Neural progenitor cell (in vitro differentiated cells): ENCODE data around the gene CAMK1. TPM values are rescaled to one million over a fixed set of nuclear protein-coding genes. Genes with fewer than 3 reads are reported as not detected.

Experiments used
- DNase-seq: peaks from one replicate; pipeline ENCODE4 v3.0.0-alpha.2; 2016; ENCODE audit warnings: low spot score
- H2AFZ ChIP-seq: fragments of 200-600 bp; sonication (generic); replicated peaks from 2 replicates; pipeline ENCODE4 v1.6.1; 2016; ENCODE audit warnings: antibody characterized with exemption
- H3F3A ChIP-seq: fragments of 200-600 bp; sonication (generic); 2 replicates; pipeline ENCODE4 v1.6.1; 2016; ENCODE audit warnings: antibody characterized with exemption, low read depth
- H3K27ac ChIP-seq: fragments of 200-600 bp; sonication (generic); 2 replicates; pipeline ENCODE4 v1.5.1; 2016; ENCODE audit warnings: mild to moderate bottlenecking
- H3K27me3 ChIP-seq: fragments of 200-600 bp; sonication (generic); 2 replicates; pipeline ENCODE4 v1.6.1; 2016; ENCODE audit warnings: mild to moderate bottlenecking, moderate library complexity
- H3K36me3 ChIP-seq: fragments of 200-600 bp; sonication (generic); 2 replicates; pipeline ENCODE4 v1.5.1; 2016
- H3K4me1 ChIP-seq: fragments of 200-600 bp; sonication (generic); 2 replicates; pipeline ENCODE4 v1.6.1; 2016; ENCODE audit warnings: mixed run types
- H3K4me2 ChIP-seq: fragments of 200-600 bp; sonication (generic); 2 replicates; pipeline ENCODE4 v1.6.1; 2016
- H3K4me3 ChIP-seq: fragments of 200-600 bp; sonication (generic); 2 replicates; pipeline ENCODE4 v1.5.1; 2016
- H3K79me2 ChIP-seq: fragments of 200-600 bp; sonication (generic); 2 replicates; pipeline ENCODE4 v1.6.1; 2016; ENCODE audit warnings: low read depth
- H3K9ac ChIP-seq: fragments of 200-600 bp; sonication (generic); 2 replicates; pipeline ENCODE4 v1.6.1; 2016
- H3K9me3 ChIP-seq: fragments of 200-600 bp; sonication (generic); 2 replicates; pipeline ENCODE4 v1.5.1; 2016; ENCODE audit warnings: low read depth
- H4K20me1 ChIP-seq: fragments of 200-600 bp; sonication (generic); 2 replicates; pipeline ENCODE4 v1.6.1; 2016; ENCODE audit warnings: low read depth
- H3K27ac Mint-ChIP-seq: 3 replicates; pipeline ENCODE4 v1.8.0; 2021; ENCODE audit warnings: mixed read lengths
- H3K27me3 Mint-ChIP-seq: 2 replicates; pipeline ENCODE4 v1.8.0; 2022; ENCODE audit warnings: low read depth, mild to moderate bottlenecking, inconsistent platforms, moderate library complexity, mixed read lengths; ENCODE audit not compliant: insufficient read depth
- H3K36me3 Mint-ChIP-seq: 3 replicates; pipeline ENCODE4 v1.8.0; 2021; ENCODE audit warnings: mixed read lengths
- H3K4me1 Mint-ChIP-seq: 3 replicates; pipeline ENCODE4 v1.8.0; 2021; ENCODE audit warnings: mixed read lengths
- H3K4me3 Mint-ChIP-seq: 3 replicates; pipeline ENCODE4 v1.8.0; 2021; ENCODE audit warnings: mild to moderate bottlenecking, moderate library complexity, mixed read lengths
- H3K9me3 Mint-ChIP-seq: 3 replicates; pipeline ENCODE4 v1.8.0; 2020; ENCODE audit warnings: mixed read lengths
- EZH2 ChIP-seq: fragments of 200-600 bp; sonication (generic); IDR thresholded peaks from 2 replicates; pipeline ENCODE4 v1.6.1; 2017; ENCODE audit warnings: antibody characterized with exemption, mild to moderate bottlenecking, moderate library complexity
- EZH2phosphoT487 ChIP-seq: fragments of 200-600 bp; sonication (generic); IDR thresholded peaks from 2 replicates; pipeline ENCODE4 v1.6.1; 2017; ENCODE audit warnings: antibody characterized with exemption
- total RNA-seq: library from RNA; depleted of rRNA; stranded (reverse); fragments of >200 nt; gene quantifications from 2 replicates; pipeline ENCODE4 v1.2.3, GENCODE V29; 2015; ENCODE audit warnings: low replicate concordance
- TF ChIP-seq, protein P1 (sequence below): fragments of 200-600 bp; sonication (generic); IDR thresholded peaks from 2 replicates; pipeline ENCODE4 v1.5.1; 2017; ENCODE audit warnings: antibody characterized with exemption, mild to moderate bottlenecking

Gene CAMK1
- total RNA-seq, 1 donor from 2014 or later: 24.9 TPM

DNA sequence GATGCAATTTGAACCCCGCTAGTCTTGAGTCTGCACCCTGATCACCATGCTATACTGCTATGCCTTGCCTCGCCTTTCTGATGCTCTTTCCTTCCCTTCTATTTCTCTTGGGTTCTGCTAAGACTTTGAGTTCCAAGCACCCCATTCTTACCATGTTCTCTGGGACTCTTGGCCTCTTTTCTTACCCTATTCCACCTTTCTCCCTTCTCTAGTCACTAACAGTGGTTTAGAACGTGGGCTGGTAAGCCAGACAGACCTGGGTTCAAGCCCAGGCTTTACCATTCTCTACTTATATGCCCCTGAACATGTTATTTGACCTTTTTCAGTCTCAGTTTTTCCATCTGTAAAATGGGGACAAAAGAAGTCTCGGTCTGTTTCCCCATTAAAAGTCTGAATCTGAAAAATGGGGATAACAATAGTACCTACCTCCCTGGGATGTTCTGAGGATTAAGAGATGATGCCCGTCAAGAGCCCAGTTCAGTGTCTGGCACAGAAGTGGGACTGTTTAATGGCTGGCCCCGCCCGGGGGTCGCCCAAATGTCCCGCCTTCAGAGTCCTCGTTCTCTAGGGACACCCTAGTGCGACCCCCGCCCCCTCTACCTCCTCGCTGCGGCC, 22.1 kb upstream of the CAMK1 start:
- peak overlapping the region; percentile 87 for H2AFZ ChIP-seq
- peaks cover 26% of the 10 kb centered on the region for H3F3A ChIP-seq

DNA sequence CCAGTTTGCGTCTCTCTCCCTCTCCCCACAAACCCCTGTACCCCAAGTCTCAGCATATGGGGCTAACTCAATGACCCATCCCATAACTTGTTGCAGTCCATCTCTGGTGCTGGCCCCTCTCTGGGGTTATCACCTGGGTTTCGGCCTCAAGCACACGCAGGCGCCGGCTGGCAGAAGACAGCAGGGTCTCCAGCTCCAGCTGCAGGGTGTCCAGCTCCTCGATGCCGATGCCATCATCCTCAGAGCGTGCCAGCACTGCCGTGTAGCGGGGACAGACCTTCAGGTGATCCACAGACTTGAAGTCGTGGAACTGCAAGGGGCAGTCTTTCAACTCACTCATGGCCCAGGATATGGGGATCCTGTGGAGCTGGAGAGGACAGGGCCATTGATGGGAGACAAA, 21.4 kb upstream of the CAMK1 start:
- Histone ChIP-seq H3K36me3 (peaks cover 5% of the 10 kb centered on the region), H3K4me3 (no peak overlapping the region), H3K4me2 (peak overlapping the region; percentile 92), H3K4me1 (peaks cover 11% of the 10 kb centered on the region), H3K79me2 (peaks cover 48% of the 10 kb centered on the region), H3K9ac (no peak overlapping the region), H3K9me3 (no peaks in the 10 kb centered on the region), H3F3A (peaks cover 29% of the 10 kb centered on the region), H3K27ac (no peak overlapping the region), H2AFZ (no peak overlapping the region), H4K20me1 (peaks cover 14% of the 10 kb centered on the region), H3K27me3 (no peaks in the 10 kb centered on the region)
- Mint-ChIP-seq H3K36me3 (peaks cover 25% of the 10 kb centered on the region), H3K4me3 (peak overlapping the region; percentile 96), H3K9me3 (no peaks in the 10 kb centered on the region), H3K4me1 (peaks cover 21% of the 10 kb centered on the region), H3K27ac (peak overlapping the region; percentile 74), H3K27me3 (peaks cover 7% of the 10 kb centered on the region)
- TF ChIP-seq EZH2phosphoT487: no peak
- no peak for TF ChIP-seq EZH2
- TF ChIP-seq, protein P1, sequence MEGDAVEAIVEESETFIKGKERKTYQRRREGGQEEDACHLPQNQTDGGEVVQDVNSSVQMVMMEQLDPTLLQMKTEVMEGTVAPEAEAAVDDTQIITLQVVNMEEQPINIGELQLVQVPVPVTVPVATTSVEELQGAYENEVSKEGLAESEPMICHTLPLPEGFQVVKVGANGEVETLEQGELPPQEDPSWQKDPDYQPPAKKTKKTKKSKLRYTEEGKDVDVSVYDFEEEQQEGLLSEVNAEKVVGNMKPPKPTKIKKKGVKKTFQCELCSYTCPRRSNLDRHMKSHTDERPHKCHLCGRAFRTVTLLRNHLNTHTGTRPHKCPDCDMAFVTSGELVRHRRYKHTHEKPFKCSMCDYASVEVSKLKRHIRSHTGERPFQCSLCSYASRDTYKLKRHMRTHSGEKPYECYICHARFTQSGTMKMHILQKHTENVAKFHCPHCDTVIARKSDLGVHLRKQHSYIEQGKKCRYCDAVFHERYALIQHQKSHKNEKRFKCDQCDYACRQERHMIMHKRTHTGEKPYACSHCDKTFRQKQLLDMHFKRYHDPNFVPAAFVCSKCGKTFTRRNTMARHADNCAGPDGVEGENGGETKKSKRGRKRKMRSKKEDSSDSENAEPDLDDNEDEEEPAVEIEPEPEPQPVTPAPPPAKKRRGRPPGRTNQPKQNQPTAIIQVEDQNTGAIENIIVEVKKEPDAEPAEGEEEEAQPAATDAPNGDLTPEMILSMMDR: no peak
- no peak for DNase-seq

More for the DNA sequence above, 22.1 kb upstream of the CAMK1 start:
- peak overlapping the region; percentile 100 for H3K27ac ChIP-seq
- H3K4me1 Mint-ChIP-seq: peaks cover 21% of the 10 kb centered on the region
- H3K4me3 ChIP-seq: peak overlapping the region; percentile 93
- peak overlapping the region; percentile 100 for H3K9ac ChIP-seq
- H3K27ac Mint-ChIP-seq: peak overlapping the region; percentile 100
- H3K9me3 ChIP-seq: no peaks in the 10 kb centered on the region
- H4K20me1 ChIP-seq: peaks cover 14% of the 10 kb centered on the region
- H3K79me2 ChIP-seq: peaks cover 56% of the 10 kb centered on the region
- no peaks in the 10 kb centered on the region for H3K36me3 ChIP-seq
- H3K4me3 Mint-ChIP-seq: peak overlapping the region; percentile 96
- peaks cover 11% of the 10 kb centered on the region for H3K4me1 ChIP-seq
- H3K36me3 Mint-ChIP-seq: peaks cover 25% of the 10 kb centered on the region
- H3K27me3 Mint-ChIP-seq: peaks cover 7% of the 10 kb centered on the region
- DNase-seq: no peak
- TF ChIP-seq EZH2phosphoT487: no peak
- TF ChIP-seq, protein P1: no peak
- no peak for TF ChIP-seq EZH2
- H3K4me2 ChIP-seq: peak overlapping the region; percentile 92
- no peaks in the 10 kb centered on the region for H3K27me3 ChIP-seq
- H3K9me3 Mint-ChIP-seq: no peaks in the 10 kb centered on the region

- Histone ChIP-seq H2AFZ (no peak overlapping the region), H3K27me3 (no peaks in the 10 kb centered on the region), H4K20me1 (no peaks in the 10 kb centered on the region), H3K27ac (no peak overlapping the region), H3K4me3 (no peak overlapping the region), H3K36me3 (peaks cover 10% of the 10 kb centered on the region), H3K4me2 (no peak overlapping the region), H3K79me2 (peaks cover 16% of the 10 kb centered on the region), H3F3A (peaks cover 18% of the 10 kb centered on the region), H3K4me1 (peaks cover 6% of the 10 kb centered on the region), H3K9ac (no peak overlapping the region), H3K9me3 (no peaks in the 10 kb centered on the region)
- Mint-ChIP-seq H3K4me3 (no peak overlapping the region), H3K27me3 (peaks cover 3% of the 10 kb centered on the region), H3K27ac (no peak overlapping the region), H3K36me3 (peaks cover 32% of the 10 kb centered on the region), H3K9me3 (no peaks in the 10 kb centered on the region), H3K4me1 (peaks cover 7% of the 10 kb centered on the region)
- TF ChIP-seq, protein P1: no peak
- no peak for TF ChIP-seq EZH2phosphoT487
- no peak for TF ChIP-seq EZH2
- no peak for DNase-seq
These were observed 18.0 kb upstream of the CAMK1 start for GRCh38 chr3:9787714-9788113.
